Esophagus squamous epithelium (tissue), 4 donors: ENCODE measurements around the gene GPC1.

Source experiments
- POLR2A ChIP-seq, 4 donors: fragments of 450-650 bp; IDR thresholded peaks; one replicate each; pipeline ENCODE4 v1.6.1; 2017; ENCODE audit warnings: antibody characterized with exemption in 4 of 4, mild to moderate bottlenecking in 4 of 4, moderate library complexity in 3 of 4
- TF ChIP-seq, protein P1 (sequence below), 6 experiments: fragments of 450-650 bp in 4 of 6; fragments of 200-600 bp in 2 of 6; sonication (generic) in 2 of 6; IDR thresholded peaks; one replicate each; pipeline ENCODE4 v1.5.1; 2016 to 2019; ENCODE audit warnings: antibody characterized with exemption in 6 of 6, mild to moderate bottlenecking in 4 of 6, moderate library complexity in 4 of 6

DNA sequence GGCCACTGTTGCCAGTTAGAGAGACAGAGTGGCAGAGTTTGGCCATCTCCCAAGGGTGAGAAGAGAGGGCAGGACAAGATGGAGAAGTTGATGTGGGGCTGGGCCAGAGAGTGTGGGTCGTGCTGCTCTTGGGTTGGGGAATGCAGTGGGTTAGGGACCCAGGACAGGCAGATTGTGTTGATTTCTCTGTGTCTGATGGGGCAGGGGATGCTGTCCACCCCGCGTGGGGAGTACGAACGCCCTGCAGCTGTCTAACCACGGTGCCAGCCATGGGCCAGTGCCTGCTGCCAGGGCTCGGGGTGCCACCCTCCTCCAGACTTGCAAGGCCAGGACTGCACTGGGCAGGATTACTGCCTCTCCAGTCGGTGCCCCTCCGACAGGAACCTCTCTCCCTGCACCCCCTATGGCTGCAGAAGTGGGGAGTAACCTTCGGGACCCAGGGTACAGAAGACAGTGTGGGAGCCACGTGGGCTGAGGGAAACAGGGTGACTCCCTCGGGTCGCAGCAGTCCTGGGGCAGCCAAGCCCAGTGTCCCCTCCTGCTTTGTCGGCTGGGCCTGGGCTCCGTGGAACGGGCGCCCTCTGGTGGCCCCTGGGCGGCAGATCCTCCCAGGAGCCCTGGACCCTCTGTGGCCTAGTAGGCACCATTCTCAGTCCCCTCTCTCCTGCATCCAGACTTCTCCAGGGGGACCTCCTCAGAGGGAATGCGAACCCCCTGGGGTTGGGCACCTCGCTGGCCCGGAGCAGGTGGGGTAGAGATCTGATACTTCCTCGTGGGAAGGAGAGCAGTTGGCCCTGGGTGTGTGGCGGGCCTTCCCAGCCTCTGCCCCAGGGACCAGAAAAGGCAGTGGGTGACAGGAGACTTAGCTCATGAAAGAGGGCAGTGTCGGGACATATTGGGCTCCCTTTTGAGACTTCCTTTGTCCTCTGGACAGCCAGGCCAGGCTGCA is 2.7 kb downstream of the GPC1 start:
- TF ChIP-seq POLR2A (IDR thresholded peaks at IDR 0.05), result no peak
- TF ChIP-seq, protein P1, sequence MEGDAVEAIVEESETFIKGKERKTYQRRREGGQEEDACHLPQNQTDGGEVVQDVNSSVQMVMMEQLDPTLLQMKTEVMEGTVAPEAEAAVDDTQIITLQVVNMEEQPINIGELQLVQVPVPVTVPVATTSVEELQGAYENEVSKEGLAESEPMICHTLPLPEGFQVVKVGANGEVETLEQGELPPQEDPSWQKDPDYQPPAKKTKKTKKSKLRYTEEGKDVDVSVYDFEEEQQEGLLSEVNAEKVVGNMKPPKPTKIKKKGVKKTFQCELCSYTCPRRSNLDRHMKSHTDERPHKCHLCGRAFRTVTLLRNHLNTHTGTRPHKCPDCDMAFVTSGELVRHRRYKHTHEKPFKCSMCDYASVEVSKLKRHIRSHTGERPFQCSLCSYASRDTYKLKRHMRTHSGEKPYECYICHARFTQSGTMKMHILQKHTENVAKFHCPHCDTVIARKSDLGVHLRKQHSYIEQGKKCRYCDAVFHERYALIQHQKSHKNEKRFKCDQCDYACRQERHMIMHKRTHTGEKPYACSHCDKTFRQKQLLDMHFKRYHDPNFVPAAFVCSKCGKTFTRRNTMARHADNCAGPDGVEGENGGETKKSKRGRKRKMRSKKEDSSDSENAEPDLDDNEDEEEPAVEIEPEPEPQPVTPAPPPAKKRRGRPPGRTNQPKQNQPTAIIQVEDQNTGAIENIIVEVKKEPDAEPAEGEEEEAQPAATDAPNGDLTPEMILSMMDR (IDR thresholded peaks at IDR 0.05), result peak; percentile 86 to 97 (median 93)
